ENCODE measurements around the gene PPP2R5D.

PPP2R5D gene

DNA sequence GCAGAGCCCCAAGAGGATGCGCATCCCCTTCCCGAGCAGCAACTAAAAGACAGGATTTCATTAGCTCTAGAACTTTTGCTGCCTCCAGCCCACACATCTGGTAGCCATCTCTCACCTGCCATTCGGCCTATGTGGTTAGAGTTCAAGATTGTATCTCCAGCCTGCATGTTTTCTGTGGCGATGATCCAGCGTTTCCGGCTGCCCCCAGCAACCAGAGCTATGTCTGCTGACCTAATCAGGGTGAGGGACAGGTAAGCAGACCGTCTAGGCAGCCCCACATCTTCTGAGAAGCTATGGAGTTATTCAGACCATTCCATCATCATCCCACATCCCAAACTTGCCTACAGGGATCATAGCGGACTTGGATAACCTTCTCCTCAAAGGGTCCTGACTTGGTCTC, 71.6 kb downstream of the PPP2R5D start:
- TF ChIP-seq, protein P1, sequence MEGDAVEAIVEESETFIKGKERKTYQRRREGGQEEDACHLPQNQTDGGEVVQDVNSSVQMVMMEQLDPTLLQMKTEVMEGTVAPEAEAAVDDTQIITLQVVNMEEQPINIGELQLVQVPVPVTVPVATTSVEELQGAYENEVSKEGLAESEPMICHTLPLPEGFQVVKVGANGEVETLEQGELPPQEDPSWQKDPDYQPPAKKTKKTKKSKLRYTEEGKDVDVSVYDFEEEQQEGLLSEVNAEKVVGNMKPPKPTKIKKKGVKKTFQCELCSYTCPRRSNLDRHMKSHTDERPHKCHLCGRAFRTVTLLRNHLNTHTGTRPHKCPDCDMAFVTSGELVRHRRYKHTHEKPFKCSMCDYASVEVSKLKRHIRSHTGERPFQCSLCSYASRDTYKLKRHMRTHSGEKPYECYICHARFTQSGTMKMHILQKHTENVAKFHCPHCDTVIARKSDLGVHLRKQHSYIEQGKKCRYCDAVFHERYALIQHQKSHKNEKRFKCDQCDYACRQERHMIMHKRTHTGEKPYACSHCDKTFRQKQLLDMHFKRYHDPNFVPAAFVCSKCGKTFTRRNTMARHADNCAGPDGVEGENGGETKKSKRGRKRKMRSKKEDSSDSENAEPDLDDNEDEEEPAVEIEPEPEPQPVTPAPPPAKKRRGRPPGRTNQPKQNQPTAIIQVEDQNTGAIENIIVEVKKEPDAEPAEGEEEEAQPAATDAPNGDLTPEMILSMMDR (IDR thresholded peaks at IDR 0.05; ENCODE audit: borderline replicate concordance, insufficient read depth, low read depth, low read length) = no peak
- no peak overlapping the region for H3K4me3 ChIP-seq (ENCODE audit: low read depth, low read length)

DNA sequence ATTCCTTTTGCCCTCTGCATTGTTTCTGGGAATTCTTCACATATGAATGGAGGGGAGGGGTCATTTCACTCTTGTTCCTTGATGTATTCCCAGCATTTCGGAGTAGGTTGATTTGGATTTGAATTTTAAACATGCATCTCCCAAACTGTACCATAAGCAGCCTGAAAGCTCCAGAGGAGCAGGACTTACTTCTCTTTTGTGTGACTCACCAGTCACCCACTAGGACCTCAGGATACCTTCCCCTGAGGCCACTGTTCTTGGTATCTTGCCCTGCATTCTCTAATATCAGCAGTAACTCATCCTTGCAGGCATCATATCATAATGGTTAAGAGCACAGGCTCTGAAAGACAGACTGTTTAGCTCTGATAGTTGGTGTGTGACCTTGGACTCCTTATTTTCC, 74.2 kb downstream of the PPP2R5D start:
- TF ChIP-seq, protein P1 (IDR thresholded peaks at IDR 0.05; ENCODE audit: borderline replicate concordance, insufficient read depth, low read depth, low read length) = no peak
- peak overlapping the region; percentile 73 for H3K4me3 ChIP-seq (ENCODE audit: low read depth, low read length)

DNA sequence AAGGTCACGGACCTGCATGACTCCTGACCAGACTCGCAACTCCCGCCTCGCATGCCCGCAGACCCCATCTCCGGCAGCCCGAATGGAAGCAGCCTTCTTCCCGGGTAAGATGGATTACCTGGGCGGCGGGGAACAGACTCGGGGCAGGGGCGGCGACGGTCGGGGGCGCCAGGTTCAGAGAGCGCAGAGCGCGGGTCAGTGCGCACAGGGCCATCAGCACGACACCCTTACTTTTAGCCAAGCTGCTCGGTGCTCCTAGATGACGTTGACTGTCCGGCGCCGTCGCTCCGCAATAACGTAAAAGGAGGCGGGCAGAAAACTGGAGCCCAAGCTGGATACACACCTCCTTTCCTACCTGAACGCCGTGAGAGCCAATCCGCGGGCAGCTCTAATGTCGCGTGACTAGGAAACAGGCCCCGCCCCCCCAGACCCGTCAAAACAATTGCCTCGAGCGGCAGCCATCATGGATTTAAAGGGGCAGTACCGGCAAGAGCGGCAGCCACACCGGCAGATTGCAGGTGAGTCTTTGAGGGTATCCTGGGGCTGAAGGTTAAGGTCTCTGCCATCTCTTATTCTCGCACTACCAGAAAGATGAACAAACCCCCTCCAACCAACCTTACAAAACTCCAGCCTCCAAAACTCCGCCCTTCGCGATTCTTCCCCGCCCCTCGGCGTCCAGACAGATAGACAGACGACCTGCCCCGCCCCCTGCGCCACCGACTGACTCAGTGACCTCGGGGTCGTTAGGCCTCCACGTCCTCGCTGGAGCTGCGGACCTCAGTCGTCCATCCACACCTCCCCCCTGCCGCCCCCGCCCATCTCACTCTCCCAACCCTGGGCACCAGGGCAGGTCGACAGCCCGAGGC, 75.0 kb downstream of the PPP2R5D start, which contains the start of the genes KLC4 and MRPL2:
Gene KLC4, plus strand, starts transcription at position 464 of the 866 bp plus-strand sequence. CDS start 1,705 bp downstream, outside the sequence.
Gene MRPL2, minus strand, starts transcription at position 267 of the 866 bp plus-strand sequence. Its CDS starts 53 bp downstream, at position 214.
- H3K4me3 ChIP-seq (ENCODE audit: low read depth, low read length) = peak within 1 kb of the TSS; percentile 73
- TF ChIP-seq, protein P1 (IDR thresholded peaks at IDR 0.05; ENCODE audit: borderline replicate concordance, insufficient read depth, low read depth, low read length) = no peak

DNA sequence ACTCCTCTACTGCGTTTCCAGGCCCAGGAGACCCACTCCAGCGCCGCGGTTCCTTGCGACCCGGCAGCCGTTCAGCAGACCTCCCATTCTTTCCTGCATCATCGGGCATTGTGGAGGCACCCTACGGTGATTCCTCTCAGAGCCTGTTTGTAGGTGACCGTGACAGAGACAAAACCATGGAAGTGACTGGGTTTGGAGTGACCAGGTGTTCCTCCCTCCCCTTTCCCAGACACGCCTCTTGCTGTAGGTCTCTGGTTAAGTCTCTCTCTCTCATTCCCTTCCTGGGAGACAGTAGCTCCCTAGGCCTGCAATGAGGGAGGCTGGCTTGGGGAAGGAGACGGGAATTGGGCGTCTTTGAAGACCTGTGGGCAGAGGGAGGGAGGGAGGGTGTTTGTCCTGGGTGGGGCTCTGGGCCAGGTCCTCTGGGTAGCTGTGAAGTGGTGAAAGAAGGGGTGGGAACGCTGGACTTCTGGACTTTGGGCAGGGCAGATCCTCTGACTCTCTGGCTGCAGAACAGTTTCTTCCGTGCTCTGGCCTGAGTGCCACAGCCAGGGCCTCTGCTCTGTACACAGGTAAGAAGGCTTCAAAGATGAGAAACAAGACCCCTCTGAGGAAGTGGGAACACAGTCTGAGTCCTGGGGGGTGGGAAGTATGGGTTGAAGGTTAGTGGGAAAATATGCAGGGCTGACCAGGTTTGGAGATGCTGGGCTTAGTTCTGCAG, 75.8 kb downstream of the PPP2R5D start:
- TF ChIP-seq, protein P1 (IDR thresholded peaks at IDR 0.05; ENCODE audit: borderline replicate concordance, insufficient read depth, low read depth, low read length) = no peak
- H3K4me3 ChIP-seq (ENCODE audit: low read depth, low read length) = peak overlapping the region; percentile 70

DNA sequence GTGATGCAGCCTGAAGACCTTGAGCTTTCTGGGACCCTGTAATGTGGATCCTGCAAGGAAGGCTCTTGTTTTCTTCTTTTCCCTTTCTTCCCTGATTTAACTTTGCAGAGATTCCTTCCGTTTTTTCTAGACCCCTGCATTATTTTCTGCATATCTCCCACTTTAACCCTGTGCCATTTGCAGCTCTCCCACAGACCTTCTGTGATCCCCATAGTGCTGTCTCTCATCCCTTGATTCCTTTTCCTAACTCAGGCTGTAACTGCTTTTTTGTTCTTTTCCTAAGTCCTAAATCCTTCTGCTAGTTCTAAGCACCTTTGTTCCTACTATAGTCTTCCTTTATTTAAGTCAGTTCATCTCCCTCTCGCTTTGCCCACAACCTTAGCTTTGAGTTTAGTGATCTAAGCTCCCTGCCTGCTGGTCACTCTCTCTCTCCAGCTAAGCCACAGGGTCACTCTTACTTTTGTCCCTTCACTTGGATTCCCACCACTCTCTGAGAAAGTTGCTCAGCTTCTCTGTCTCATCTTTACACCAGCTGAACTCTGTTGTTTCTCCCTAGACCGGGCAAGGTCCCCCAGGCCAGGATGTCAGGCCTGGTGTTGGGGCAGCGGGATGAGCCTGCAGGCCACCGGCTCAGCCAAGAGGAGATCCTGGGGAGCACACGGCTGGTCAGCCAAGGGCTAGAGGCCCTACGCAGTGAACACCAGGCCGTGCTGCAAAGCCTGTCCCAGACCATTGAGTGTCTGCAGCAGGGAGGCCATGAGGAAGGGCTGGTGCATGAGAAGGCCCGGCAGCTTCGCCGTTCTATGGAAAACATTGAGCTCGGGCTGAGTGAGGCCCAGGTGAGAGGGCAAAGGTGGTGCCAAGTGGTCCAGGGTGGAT, 76.6 kb downstream of the PPP2R5D start:
- TF ChIP-seq, protein P1 (IDR thresholded peaks at IDR 0.05; ENCODE audit: borderline replicate concordance, insufficient read depth, low read depth, low read length) = no peak
- no peak overlapping the region for H3K4me3 ChIP-seq (ENCODE audit: low read depth, low read length)

DNA sequence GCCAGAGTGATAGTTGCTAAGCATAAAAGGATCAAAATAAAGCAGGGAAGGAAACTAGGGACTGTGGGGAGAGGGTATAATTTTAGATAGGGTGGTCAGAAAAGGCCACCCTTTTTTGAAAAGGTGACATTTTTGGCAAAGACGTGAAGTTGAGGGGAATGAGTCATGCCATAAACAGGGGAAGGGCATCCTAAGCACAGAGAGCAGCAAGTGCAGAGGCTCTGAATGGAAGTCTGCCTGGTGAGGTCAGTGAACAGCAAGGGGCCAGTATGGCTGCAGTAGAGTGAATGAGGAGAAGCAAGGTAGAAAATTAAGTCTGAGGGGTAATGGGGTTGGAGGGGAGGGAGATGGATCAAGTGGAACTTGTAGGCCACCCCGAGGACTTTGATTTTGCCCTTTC, 77.5 kb downstream of the PPP2R5D start:
- H3K4me3 ChIP-seq (ENCODE audit: low read depth, low read length) = no peak overlapping the region
- TF ChIP-seq, protein P1 (IDR thresholded peaks at IDR 0.05; ENCODE audit: borderline replicate concordance, insufficient read depth, low read depth, low read length) = no peak

Data from GM12875 (cell line).